WI38 (cell line): ENCODE data around the gene LIMA1.
"Not testable (repeated sequence)": the region's sequence is repeated elsewhere in the genome, so short reads cannot be mapped to it uniquely, and the experiment has no call there.

Experiments
- H3K4me3 ChIP-seq: 2 replicates; pipeline ENCODE4 v1.5.1; 2011; ENCODE audit warnings: low read depth, mild to moderate bottlenecking, control low read depth, low read length
- TF ChIP-seq, protein P1 (sequence below): IDR thresholded peaks from 2 replicates; pipeline ENCODE4 v1.5.1; 2012; ENCODE audit warnings: low read depth, mild to moderate bottlenecking, control low read depth, low read length

LIMA1 gene

DNA sequence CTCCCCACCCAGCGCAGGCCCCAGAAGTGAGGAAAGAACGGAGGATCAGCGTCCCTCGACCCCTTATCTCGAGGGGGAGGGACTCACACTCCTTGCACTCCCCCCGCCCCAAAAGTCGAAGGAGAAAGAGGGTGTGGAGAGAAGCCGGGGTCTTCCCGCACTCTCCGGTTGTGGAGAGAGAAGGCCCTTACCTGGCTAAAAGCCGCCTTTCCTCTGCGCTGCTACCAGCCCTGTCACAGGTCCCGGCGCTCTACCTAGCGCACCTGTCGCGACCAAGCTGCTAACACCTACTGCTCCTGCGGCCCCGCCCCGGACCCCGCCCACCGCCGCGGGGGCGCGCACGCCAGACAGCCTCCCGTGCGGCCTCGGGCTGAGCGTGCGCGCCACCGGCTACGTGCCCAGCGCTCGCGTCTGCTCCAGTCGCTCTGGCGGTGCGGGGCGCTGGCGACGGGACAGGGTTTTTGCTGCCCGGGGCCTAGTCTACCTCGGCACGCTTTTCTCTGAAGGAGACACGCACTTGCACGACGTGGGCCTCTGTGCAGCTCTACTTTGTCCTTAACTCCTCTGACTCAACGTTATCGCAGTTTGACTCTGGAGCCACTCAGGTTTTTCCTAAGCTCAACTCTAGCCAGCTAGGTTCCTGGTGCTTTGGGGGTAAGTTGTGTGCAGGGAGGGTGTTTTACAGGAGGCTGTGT is at the start of gene LIMA1:
Gene LIMA1, minus strand, starts transcription at position 292 of the 695 bp plus-strand sequence. CDS start 34,769 bp downstream, outside the sequence.
- peak within 1 kb of the TSS; percentile 74 for H3K4me3 ChIP-seq
- TF ChIP-seq, protein P1, sequence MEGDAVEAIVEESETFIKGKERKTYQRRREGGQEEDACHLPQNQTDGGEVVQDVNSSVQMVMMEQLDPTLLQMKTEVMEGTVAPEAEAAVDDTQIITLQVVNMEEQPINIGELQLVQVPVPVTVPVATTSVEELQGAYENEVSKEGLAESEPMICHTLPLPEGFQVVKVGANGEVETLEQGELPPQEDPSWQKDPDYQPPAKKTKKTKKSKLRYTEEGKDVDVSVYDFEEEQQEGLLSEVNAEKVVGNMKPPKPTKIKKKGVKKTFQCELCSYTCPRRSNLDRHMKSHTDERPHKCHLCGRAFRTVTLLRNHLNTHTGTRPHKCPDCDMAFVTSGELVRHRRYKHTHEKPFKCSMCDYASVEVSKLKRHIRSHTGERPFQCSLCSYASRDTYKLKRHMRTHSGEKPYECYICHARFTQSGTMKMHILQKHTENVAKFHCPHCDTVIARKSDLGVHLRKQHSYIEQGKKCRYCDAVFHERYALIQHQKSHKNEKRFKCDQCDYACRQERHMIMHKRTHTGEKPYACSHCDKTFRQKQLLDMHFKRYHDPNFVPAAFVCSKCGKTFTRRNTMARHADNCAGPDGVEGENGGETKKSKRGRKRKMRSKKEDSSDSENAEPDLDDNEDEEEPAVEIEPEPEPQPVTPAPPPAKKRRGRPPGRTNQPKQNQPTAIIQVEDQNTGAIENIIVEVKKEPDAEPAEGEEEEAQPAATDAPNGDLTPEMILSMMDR = no peak

GRCh38 chr12:50331745-50332144 is 48.4 kb upstream of the LIMA1 start:
- TF ChIP-seq, protein P1 = no peak
- no peak overlapping the region for H3K4me3 ChIP-seq

DNA sequence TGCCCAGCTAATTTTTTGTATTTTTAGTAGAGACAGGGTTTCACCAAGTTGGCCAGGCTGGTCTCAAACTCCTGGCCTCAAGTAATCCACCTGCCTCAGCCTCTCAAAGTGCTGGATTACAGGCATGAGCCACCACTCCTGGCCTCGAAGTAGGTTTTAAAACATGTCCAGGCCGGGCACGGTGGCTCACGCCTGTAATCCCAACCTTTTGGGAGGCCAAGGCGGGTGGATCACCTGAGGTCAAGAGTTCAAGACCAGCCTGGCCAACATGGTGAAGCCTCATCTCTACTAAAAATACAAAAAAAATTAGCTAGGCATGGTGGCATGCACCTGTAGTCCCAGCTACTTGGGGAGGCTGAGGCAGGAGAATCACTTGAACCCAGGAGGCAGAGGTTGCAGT is 45.3 kb upstream of the LIMA1 start:
- not testable (repeated sequence) for H3K4me3 ChIP-seq

DNA sequence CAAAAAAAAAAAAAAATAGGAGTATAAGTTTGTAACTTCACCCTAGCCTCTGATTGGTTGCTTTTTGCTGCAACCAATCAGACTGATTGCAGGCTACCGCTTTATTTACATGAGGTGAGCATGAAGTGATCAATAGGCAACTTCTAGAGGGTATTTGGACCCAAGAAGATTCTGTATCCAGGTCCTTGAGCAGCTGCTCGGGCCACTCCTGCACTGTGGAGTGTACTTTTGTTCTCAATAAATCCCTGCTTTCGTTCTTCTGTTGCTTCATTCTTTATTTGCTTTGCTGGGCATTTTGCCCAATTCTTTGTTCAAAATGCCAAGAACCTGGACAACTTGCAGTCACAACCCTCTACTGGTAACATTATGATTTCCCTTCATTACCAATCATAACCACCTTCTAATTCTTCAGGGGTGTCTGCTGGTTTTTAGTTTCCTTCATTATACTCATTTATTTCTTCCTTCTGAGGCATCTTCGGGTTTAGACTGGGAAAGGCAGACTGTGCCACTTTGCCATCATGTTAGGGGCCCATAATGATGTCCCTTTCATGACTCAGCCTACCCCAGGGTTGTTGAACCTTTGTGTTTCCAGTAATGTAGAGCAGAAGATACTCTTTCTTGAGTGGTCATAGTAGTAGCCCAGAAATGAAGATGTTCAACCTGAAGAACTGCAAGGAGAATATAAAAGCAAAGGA is 43.4 kb upstream of the LIMA1 start:
- TF ChIP-seq, protein P1 = no peak
- no peak overlapping the region for H3K4me3 ChIP-seq

DNA sequence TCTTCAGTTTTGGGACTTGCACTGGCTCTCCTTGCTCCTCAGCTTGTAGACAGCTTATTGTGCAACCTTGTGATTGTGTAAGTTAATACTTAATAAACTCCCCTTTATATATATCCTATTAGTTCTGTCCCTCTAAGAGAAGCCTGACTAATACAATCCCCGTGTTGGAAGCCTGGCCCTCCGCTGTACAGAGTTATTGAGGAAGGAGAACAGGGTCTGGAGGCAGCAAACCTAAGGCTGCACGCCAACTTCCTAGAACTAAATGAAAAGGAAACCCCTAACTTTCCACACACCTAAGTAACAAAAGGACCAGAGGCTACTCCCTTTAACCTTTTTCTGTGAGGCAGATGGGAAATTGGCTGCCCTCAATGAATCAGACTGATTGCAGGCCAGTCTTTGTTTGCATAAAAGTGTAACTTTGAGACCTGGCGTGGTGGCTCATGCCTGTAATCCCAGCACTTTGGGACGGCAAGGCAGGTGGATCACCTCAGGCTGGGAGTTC is 42.6 kb upstream of the LIMA1 start:
- H3K4me3 ChIP-seq = no peak overlapping the region
- TF ChIP-seq, protein P1 = no peak

DNA sequence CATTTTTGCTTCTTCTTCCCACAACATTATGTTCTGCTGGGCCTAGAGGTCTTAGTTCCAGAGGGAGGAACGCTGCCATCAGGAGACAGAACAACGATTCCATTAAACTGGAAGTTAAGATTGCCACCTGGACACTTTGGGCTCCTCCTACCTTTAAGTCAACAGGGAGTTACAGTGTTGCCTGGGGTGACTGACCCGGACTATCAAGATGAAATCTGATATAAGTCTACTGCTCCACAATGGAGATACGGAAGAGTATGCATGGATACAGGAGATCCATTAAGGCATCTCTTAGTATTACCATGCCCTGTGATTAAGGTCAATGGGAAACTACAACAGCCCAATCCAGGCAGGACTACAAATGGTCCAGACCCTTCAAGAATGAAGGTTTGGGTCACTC is 41.5 kb upstream of the LIMA1 start:
- not testable (repeated sequence) for H3K4me3 ChIP-seq

- H3K4me3 ChIP-seq = not testable (repeated sequence)
Measured at GRCh38 chr12:50324077-50324476, 40.8 kb upstream of the LIMA1 start.

GRCh38 chr12:50322206-50322605 is 38.9 kb upstream of the LIMA1 start:
- TF ChIP-seq, protein P1 = no peak
- H3K4me3 ChIP-seq = no peak overlapping the region

- TF ChIP-seq, protein P1 = no peak
- H3K4me3 ChIP-seq = no peak overlapping the region
Measured at GRCh38 chr12:50317203-50317602, 33.9 kb upstream of the LIMA1 start.
